ENCODE measurements around the gene TCP11L2.

GRCh38 chr12:106254724-106255123, 47.8 kb upstream of the TCP11L2 start:
- TF ChIP-seq NRF1 (IDR thresholded peaks at IDR 0.05; ENCODE audit: low read depth, low read length) (no peak), TAF1 (IDR thresholded peaks at IDR 0.05; ENCODE audit: low read depth, low read length) (no peak), SRF (IDR thresholded peaks at IDR 0.05; ENCODE audit: low read depth, low read length) (no peak), CTCF (IDR thresholded peaks at IDR 0.05; ENCODE audit: control extremely low read depth in 1 of 3, insufficient read depth in 1 of 3, low read depth in 1 of 3, low read length in 3 of 3) (no peak), EZH2 (IDR thresholded peaks at IDR 0.05; ENCODE audit: low read depth, low read length, severe bottlenecking) (no peak), SP1 (IDR thresholded peaks at IDR 0.05; ENCODE audit: low read depth, low read length) (0 out of 2 replicates have a peak, but pooled peaks have one; percentile 14)
